ENCODE measurements around the gene PDPR.
"Not testable (repeated sequence)": the region's sequence is repeated elsewhere in the genome, so short reads cannot be mapped to it uniquely, and the experiment has no call there.

The PDPR gene

GRCh38 chr16:70112162-70112561 lies 2.0 kb upstream of the PDPR start:
- not testable (repeated sequence) for H3K27ac ChIP-seq; H3K27me3 ChIP-seq (ENCODE audit: insufficient read depth, low read depth, severe bottlenecking); H3K36me3 ChIP-seq; DNase-seq; H3K9me3 ChIP-seq (ENCODE audit: severe bottlenecking); H3K4me3 ChIP-seq (ENCODE audit: low read depth, low read length)

GRCh38 chr16:70113599-70113981 lies 542 bp upstream of the PDPR start:
- H3K4me3 ChIP-seq (ENCODE audit: low read depth, low read length), result peak overlapping the region; percentile 43
- not testable (repeated sequence) for H3K27me3 ChIP-seq (ENCODE audit: insufficient read depth, low read depth, severe bottlenecking); H3K9me3 ChIP-seq (ENCODE audit: severe bottlenecking); H3K27ac ChIP-seq; DNase-seq; H3K36me3 ChIP-seq

DNA sequence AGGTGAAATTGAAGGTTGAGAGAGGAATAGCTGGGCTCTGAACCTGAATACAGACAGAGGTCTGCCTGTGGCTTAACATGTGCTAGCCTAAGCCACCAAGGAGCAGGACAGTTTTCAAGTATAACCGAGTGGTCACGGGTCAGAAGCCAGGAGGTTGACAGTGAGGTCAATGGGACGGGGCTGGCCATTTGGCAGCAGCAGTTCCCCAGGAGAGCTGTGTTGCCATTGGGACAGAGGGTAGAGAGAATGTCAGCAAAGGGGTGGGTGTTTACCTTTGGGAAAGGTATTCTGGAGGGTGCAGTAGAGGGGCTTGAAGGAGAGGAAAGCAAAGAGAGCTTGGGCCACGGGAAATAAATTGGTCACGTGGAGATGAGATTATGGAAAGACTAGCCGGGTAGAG lies 4.2 kb downstream of the PDPR start:
- H3K9me3 ChIP-seq (ENCODE audit: severe bottlenecking); H3K36me3 ChIP-seq; H3K27me3 ChIP-seq (ENCODE audit: insufficient read depth, low read depth, severe bottlenecking); H3K27ac ChIP-seq; DNase-seq; H3K4me3 ChIP-seq (ENCODE audit: low read depth, low read length): not testable (repeated sequence)

DNA sequence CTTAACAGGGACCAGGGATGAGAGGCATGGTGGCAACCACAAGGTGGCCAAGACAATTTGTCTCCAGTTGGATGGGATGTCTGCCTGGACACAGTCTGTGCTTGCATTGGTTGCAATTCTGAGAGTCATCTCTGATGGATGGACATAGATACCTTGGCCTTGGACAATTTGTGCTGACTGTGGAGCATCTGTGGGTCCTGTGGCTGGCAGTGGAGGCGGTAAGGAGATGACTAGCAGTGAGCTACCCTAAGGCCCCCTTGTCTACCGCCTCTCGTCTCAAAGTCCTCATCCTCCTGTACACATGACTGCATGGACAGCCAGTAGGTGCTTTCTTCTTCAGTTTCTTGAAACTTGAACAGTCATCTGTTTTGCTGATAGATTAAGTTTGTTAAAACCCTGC lies 4.6 kb downstream of the PDPR start:
- DNase-seq; H3K9me3 ChIP-seq (ENCODE audit: severe bottlenecking); H3K36me3 ChIP-seq; H3K27ac ChIP-seq; H3K4me3 ChIP-seq (ENCODE audit: low read depth, low read length); H3K27me3 ChIP-seq (ENCODE audit: insufficient read depth, low read depth, severe bottlenecking): not testable (repeated sequence)

DNA sequence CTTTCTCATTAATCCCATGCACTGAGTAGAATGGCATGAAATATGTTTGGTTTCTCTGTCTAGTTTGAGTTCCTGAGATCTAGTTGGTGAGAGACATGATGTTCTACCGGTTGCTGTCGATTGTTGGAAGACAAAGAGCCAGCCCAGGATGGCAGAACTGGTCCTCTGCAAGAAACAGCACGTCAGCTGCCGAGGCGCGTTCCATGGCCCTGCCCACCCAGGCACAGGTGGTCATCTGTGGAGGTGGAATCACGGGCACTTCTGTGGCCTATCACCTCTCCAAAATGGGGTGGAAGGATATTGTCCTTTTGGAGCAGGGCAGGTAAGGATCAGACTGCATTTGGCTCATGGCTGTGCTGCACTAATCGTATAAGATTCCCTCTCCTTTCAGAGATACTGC lies 6.3 kb downstream of the PDPR start:
- H3K27ac ChIP-seq; H3K9me3 ChIP-seq (ENCODE audit: severe bottlenecking); DNase-seq; H3K4me3 ChIP-seq (ENCODE audit: low read depth, low read length); H3K27me3 ChIP-seq (ENCODE audit: insufficient read depth, low read depth, severe bottlenecking); H3K36me3 ChIP-seq: not testable (repeated sequence)

DNA sequence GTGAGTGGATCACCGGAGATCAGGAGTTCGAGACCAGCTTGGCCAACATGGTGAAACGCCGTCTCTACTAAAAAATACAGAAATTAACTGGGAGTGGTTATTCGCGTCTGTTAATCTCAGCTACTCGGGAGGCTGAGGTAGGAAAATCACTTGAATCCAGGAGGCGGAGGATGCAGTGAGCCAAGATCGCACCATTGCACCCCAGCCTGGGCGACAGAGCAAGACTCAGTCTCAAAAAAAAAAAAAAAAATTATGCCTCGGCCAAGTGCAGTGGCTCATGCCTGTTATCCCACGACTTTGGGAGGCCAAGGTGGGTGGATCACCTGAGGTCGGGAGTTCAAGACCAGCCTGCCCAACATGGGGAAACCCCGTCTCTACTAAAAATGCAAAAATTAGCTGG lies 9.7 kb downstream of the PDPR start:
- not testable (repeated sequence) for H3K27ac ChIP-seq; H3K27me3 ChIP-seq (ENCODE audit: insufficient read depth, low read depth, severe bottlenecking); H3K36me3 ChIP-seq; DNase-seq; H3K4me3 ChIP-seq (ENCODE audit: low read depth, low read length); H3K9me3 ChIP-seq (ENCODE audit: severe bottlenecking)

GRCh38 chr16:70126226-70126625 lies 12.1 kb downstream of the PDPR start:
- H3K4me3 ChIP-seq (ENCODE audit: low read depth, low read length); H3K27me3 ChIP-seq (ENCODE audit: insufficient read depth, low read depth, severe bottlenecking); H3K9me3 ChIP-seq (ENCODE audit: severe bottlenecking); H3K36me3 ChIP-seq; H3K27ac ChIP-seq; DNase-seq: not testable (repeated sequence)

- not testable (repeated sequence) for H3K36me3 ChIP-seq; H3K4me3 ChIP-seq (ENCODE audit: low read depth, low read length); H3K9me3 ChIP-seq (ENCODE audit: severe bottlenecking); DNase-seq; H3K27ac ChIP-seq; H3K27me3 ChIP-seq (ENCODE audit: insufficient read depth, low read depth, severe bottlenecking)
These were observed 13.6 kb downstream of the PDPR start for GRCh38 chr16:70127706-70128105.

DNA sequence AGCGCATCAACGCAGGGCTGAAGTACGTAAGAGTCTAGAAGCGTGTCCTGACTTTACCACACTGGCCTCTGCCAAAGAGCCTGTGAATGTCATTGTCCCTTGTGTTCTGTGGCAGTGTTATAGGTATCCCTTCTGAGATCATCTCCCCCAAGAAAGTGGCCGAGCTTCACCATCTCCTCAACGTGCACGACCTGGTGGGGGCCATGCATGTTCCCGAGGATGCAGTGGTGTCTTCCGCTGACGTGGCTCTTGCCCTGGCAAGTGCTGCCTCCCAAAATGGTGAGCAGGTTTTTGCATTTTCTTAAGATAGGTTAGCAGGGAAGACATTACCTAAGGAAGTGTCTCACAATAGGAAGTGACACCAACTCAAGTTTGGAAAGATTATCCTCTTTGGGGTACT lies 14.7 kb downstream of the PDPR start:
- not testable (repeated sequence) for H3K4me3 ChIP-seq (ENCODE audit: low read depth, low read length); H3K36me3 ChIP-seq; DNase-seq; H3K27ac ChIP-seq; H3K27me3 ChIP-seq (ENCODE audit: insufficient read depth, low read depth, severe bottlenecking); H3K9me3 ChIP-seq (ENCODE audit: severe bottlenecking)

DNA sequence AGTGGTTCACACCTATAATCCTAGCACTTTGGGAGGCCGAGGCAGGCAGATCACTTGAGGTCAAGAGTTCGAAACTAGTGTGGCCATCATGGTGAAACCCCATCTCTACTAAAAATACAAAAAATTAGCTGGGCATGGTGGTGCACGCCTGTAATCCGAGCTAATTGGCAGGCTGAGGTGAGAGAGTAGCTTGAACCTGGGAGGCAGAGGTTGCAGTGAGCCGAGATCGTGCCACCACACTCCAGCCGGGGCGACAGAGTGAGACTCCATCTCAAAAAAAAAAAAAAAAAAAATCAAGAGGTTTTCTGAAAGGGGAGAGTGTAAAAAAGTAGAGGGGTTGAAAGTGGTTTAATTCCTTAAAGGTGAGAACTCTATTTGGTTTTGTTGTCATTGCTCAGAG lies 21.7 kb downstream of the PDPR start:
- not testable (repeated sequence) for H3K4me3 ChIP-seq (ENCODE audit: low read depth, low read length); H3K27ac ChIP-seq; H3K27me3 ChIP-seq (ENCODE audit: insufficient read depth, low read depth, severe bottlenecking); H3K9me3 ChIP-seq (ENCODE audit: severe bottlenecking); DNase-seq; H3K36me3 ChIP-seq

- not testable (repeated sequence) for H3K4me3 ChIP-seq (ENCODE audit: low read depth, low read length); H3K9me3 ChIP-seq (ENCODE audit: severe bottlenecking); H3K27ac ChIP-seq; H3K36me3 ChIP-seq; DNase-seq; H3K27me3 ChIP-seq (ENCODE audit: insufficient read depth, low read depth, severe bottlenecking)
These were observed 22.5 kb downstream of the PDPR start for GRCh38 chr16:70136595-70136994.

GRCh38 chr16:70142739-70143138 lies 28.6 kb downstream of the PDPR start:
- H3K27me3 ChIP-seq (ENCODE audit: insufficient read depth, low read depth, severe bottlenecking); H3K36me3 ChIP-seq; H3K4me3 ChIP-seq (ENCODE audit: low read depth, low read length); H3K9me3 ChIP-seq (ENCODE audit: severe bottlenecking); DNase-seq; H3K27ac ChIP-seq: not testable (repeated sequence)

GRCh38 chr16:70143231-70143895 lies 29.2 kb downstream of the PDPR start:
- H3K36me3 ChIP-seq, result not testable (repeated sequence)

GRCh38 chr16:70147853-70148252 lies 33.7 kb downstream of the PDPR start:
- H3K27ac ChIP-seq, result not testable (repeated sequence)

More at GRCh38 chr16:70143231-70143895, 29.2 kb downstream of the PDPR start:
- not testable (repeated sequence) for H3K27me3 ChIP-seq (ENCODE audit: insufficient read depth, low read depth, severe bottlenecking); H3K9me3 ChIP-seq (ENCODE audit: severe bottlenecking); H3K27ac ChIP-seq; DNase-seq; H3K4me3 ChIP-seq (ENCODE audit: low read depth, low read length)

DNA sequence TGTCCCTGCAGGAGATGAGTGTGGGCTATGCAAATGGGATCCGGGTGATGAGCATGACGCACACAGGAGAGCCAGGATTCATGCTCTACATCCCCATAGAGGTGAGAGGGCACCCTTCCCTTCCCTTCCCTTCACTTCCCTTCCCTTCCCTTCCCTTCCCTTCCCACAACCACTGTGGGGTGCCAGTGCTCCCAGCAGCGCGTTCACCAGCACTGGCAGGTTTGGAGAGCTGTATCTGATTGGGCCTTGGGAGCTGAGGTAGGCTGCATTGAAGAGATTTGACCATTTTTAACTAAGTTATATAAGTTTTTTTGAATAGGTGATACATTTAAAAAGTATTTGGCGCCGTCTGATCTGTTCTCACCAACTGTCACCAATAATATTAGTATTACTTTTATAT lies 34.3 kb downstream of the PDPR start:
- H3K4me3 ChIP-seq (ENCODE audit: low read depth, low read length); H3K9me3 ChIP-seq (ENCODE audit: severe bottlenecking); H3K27ac ChIP-seq; DNase-seq; H3K27me3 ChIP-seq (ENCODE audit: insufficient read depth, low read depth, severe bottlenecking): not testable (repeated sequence)
- H3K36me3 ChIP-seq, result peaks cover 35% of the 10 kb centered on the region

More at GRCh38 chr16:70147853-70148252, 33.7 kb downstream of the PDPR start:
- H3K9me3 ChIP-seq (ENCODE audit: severe bottlenecking); H3K4me3 ChIP-seq (ENCODE audit: low read depth, low read length); H3K27me3 ChIP-seq (ENCODE audit: insufficient read depth, low read depth, severe bottlenecking); DNase-seq: not testable (repeated sequence)
- peaks cover 29% of the 10 kb centered on the region for H3K36me3 ChIP-seq
